Omental fat pad (tissue), 4 donors: Measurements from ENCODE around the gene RNF214. TPM values are rescaled to one million over a fixed set of nuclear protein-coding genes. Genes with fewer than 3 reads are reported as not detected.
"Not testable (repeated sequence)": the region's sequence is repeated elsewhere in the genome, so short reads cannot be mapped to it uniquely, and the experiment has no call there.

Source experiments
- ATAC-seq: fragments of 150-250 bp; one replicate; pipeline ENCODE4 v1.9.1; 2016; ENCODE audit warnings: mild to moderate bottlenecking, moderate library complexity; ENCODE audit not compliant: low FRiP score
- DNase-seq: peaks from one replicate; pipeline ENCODE4 v3.0.0-alpha.2; 2019; ENCODE audit warnings: low spot score
- total RNA-seq, 4 donors: library from RNA; depleted of rRNA; stranded (reverse); fragments of >200 nt; gene quantifications; one replicate each; pipeline ENCODE4 v1.1.0, GENCODE V29; 2016
- TF ChIP-seq, protein P1 (sequence below), 3 donors: fragments of 450-650 bp; IDR thresholded peaks; one replicate each; pipeline ENCODE4 v1.5.1; 2016 to 2017; ENCODE audit warnings: antibody characterized with exemption in 3 of 3, mild to moderate bottlenecking in 3 of 3, moderate library complexity in 2 of 3

RNF214 gene
- total RNA-seq, 4 donors from 2014 or later, result 7.7 to 12.1 (median 9.8) TPM

DNA sequence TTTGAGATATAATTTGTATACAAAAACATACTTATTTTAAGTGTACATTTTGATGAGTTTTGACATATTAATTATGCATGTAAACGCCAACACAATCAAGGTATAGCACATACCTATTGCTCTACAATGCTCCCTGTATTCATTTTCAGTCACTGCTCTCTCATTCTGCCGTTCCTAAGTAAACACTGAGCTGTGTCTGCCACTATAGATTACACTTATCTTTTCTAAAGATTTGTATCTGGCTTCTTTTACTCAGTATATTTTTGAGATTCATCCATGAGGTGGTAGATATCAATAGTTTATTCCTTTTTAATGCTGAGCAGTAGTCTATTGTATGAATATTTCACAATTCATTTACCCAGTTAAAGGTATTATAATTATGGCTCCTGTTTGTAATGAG lies 33.3 kb downstream of the RNF214 start:
- ATAC-seq, result no peak
- TF ChIP-seq, protein P1, sequence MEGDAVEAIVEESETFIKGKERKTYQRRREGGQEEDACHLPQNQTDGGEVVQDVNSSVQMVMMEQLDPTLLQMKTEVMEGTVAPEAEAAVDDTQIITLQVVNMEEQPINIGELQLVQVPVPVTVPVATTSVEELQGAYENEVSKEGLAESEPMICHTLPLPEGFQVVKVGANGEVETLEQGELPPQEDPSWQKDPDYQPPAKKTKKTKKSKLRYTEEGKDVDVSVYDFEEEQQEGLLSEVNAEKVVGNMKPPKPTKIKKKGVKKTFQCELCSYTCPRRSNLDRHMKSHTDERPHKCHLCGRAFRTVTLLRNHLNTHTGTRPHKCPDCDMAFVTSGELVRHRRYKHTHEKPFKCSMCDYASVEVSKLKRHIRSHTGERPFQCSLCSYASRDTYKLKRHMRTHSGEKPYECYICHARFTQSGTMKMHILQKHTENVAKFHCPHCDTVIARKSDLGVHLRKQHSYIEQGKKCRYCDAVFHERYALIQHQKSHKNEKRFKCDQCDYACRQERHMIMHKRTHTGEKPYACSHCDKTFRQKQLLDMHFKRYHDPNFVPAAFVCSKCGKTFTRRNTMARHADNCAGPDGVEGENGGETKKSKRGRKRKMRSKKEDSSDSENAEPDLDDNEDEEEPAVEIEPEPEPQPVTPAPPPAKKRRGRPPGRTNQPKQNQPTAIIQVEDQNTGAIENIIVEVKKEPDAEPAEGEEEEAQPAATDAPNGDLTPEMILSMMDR (IDR thresholded peaks at IDR 0.05), result no peak
- no peak for DNase-seq

DNA sequence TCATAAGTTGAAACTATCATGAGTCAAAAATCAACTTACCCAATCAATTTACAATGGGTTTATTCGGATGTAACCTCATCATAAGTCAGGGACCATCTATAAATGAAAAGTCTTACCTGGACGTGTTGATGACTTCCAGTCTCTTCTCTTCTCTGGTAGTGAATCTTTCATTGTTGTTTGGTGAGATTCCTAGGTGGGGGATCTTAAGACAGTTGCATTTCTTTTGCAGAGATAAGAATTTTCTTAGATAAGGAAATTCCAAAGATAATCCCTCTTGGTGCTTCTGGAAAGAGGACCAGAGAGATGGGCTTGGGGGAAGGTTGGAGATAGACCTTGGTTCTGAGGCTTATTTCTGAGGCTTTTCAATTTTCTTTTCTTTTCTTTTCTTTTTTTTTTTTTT lies 37.4 kb downstream of the RNF214 start:
- DNase-seq, result no peak
- no peak for ATAC-seq
- TF ChIP-seq, protein P1 (IDR thresholded peaks at IDR 0.05), result no peak

DNA sequence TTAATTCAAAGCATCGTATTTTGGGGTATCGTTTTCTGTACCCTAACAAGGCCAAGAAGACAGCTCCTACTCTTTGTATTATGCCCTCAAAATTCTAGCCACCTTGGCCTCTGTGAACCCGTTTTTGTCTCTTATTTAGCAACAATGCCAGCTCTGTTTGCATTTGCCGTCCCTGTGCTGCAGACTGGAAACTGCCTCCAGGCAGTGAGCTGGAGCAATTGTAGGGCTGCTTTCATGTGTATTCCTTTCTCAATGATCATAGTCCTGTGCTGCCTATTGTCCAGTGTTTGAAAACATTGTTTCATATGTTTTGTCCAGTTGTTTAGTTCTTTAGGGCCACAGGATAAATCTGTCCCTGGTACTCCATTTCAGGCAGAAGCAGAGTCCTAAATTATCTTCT lies 38.7 kb downstream of the RNF214 start:
- TF ChIP-seq, protein P1 (IDR thresholded peaks at IDR 0.05), result no peak
- ATAC-seq, result no peak
- DNase-seq, result no peak

DNA sequence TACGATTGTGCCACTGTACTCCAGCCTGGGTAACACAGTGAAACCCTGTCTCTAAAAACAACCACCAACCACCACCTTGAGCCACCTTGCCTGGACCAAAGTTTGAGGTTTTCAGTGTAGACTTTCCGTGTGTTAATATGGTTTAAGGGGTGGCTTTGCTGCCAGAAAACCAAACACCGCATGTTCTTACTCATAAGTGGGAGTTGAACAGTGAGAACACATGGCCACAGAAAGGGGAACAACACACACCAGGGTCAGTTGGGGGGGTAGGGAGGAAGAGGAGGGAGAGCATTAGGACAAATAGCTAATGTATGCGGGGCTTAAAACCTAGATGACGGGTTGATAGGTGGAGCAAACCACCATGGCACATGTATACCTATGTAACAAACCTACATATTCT lies 39.7 kb downstream of the RNF214 start:
- not testable (repeated sequence) for DNase-seq, ATAC-seq

DNA sequence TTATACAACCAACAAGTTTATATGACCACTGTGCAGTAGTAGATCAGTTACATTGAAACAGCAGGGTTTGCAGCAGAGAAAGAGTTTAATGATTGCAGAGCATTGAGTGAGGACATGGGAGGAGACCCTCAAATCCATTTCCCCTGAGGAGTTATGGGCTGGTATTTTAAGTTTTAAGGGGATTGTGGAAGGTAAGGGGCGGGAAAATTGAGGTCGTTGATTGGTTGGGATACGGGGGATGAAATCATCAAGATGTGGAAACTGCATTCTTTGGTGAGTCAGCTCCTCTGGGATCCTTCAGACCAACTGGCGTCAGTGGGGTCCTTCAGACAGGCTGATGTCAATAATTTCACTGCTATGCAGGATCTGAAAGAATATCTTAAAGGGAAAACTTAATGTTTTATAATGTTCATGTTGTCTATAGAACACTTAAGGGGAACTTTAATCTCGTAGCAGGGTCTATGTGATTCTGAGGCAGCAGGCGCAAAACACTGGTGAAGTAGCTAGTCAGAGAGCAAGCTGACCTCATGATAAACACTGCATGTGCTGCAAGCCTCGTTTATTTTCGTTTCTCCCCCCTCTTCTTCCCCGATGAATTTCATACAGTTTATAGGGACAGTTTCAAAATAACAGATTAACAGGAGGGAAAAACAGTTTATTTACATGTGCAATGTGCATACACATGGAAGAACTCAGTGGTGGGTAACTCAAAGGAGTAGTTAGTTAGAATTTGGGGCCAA lies 41.2 kb downstream of the RNF214 start:
- TF ChIP-seq, protein P1 (IDR thresholded peaks at IDR 0.05), result no peak
- no peak for ATAC-seq
- DNase-seq, result no peak

DNA sequence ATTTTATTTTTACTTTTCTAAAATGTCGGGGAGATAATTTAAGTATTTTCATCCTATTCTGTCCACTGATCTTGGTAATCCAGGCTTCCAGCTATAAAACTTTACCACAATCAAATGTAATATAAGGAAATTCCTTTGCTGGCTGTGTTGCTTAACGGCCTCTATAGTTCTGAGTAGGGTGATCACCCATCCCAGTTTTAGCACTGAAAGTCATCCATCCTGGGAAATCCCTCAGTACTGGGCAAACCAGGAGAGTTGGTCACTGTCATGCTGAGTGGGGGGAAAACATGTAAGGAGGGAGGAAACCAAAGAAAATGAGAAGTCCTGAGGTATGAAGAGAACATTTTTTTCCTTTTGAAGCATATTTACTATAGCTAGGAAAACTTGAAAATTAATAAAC lies 45.9 kb downstream of the RNF214 start:
- TF ChIP-seq, protein P1 (IDR thresholded peaks at IDR 0.05), result no peak
- DNase-seq, result no peak

DNA sequence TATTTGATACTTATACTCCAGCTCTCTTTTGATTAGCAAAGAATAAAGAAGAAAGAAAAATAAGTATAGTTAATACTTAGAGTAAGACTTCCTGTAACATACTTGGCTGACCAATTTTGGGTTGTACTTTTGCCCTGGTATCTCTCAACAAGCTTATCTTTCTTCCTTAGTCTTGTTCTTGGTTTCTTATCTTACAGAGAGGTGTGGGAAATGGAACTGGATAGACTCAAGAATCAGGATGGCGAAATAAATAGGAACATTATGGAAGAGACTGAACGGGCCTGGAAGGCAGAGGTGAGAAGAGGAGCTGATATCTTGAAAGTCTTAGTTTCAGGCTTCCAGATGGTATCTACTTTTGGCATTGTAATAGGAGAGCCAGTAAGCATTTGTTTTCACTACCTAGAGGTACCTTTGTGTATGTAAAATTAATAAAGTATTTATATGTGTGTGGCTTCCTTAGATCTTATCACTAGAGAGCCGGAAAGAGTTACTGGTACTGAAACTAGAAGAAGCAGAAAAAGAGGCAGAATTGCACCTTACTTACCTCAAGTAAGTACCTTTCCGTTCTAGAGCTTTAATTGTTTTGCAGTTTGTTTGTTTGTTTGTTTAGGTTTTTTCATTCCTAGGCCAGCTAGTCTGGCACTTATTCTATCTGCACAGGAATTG lies 47.4 kb downstream of the RNF214 start:
- TF ChIP-seq, protein P1 (IDR thresholded peaks at IDR 0.05), result no peak
- no peak for DNase-seq
- ATAC-seq, result no peak

More for the DNA sequence above, 45.9 kb downstream of the RNF214 start:
- ATAC-seq, result no peak
